Keratinocyte (primary cell): ENCODE results near the gene FAM210B. TPM values are rescaled to one million over a fixed set of nuclear protein-coding genes. Genes with fewer than 3 reads are reported as not detected.
A peak's percentile ranks its signal among the peaks of the same experiment; 100 is the strongest.

Experiments
- DNase-seq: peaks from one replicate; pipeline ENCODE4 v3.0.0-alpha.2; 2011; ENCODE audit warnings: low read depth, missing footprints, low spot score
- FAIRE-seq: peaks from 2 replicates; lab custom pipeline; 2011; peaks lifted over from hg19 to GRCh38; lab: Jason Lieb, UNC
- H2AFZ ChIP-seq: 2 replicates; pipeline ENCODE4 v1.6.0; 2012; ENCODE audit warnings: low read length, control low read depth, inconsistent platforms; ENCODE audit not compliant: control insufficient read depth
- H3K27ac ChIP-seq: 2 replicates; pipeline ENCODE4 v1.5.1; 2011; ENCODE audit warnings: low read length; ENCODE audit not compliant: control insufficient read depth, insufficient read depth
- H3K27me3 ChIP-seq: 3 replicates; pipeline ENCODE4 v1.6.0; 2011; ENCODE audit warnings: low read length; ENCODE audit not compliant: control insufficient read depth, insufficient read depth; ENCODE audit errors: extremely low read depth
- H3K36me3 ChIP-seq, 2 experiments: 2 replicates in 1 of 2; 3 replicates in 1 of 2; pipeline ENCODE4 v1.5.1; 2011; ENCODE audit warnings: low read length in 2 of 2, mild to moderate bottlenecking in 1 of 2; ENCODE audit not compliant: control insufficient read depth in 2 of 2, insufficient read depth in 2 of 2; ENCODE audit errors: extremely low read depth in 1 of 2
- H3K4me1 ChIP-seq: 3 replicates; pipeline ENCODE4 v1.5.1; 2011; ENCODE audit warnings: low read length; ENCODE audit not compliant: control insufficient read depth, insufficient read depth; ENCODE audit errors: extremely low read depth
- H3K4me2 ChIP-seq: 3 replicates; pipeline ENCODE4 v1.6.0; 2011; ENCODE audit warnings: low read depth, low read length; ENCODE audit not compliant: control insufficient read depth, insufficient read depth; ENCODE audit errors: extremely low read depth
- H3K4me3 ChIP-seq, 3 experiments: fragments of 200-600 bp in 1 of 3; sonication (generic) in 1 of 3; 2 replicates in 2 of 3; 3 replicates in 1 of 3; pipeline ENCODE4 v1.5.1; 2011 to 2016; ENCODE audit warnings: low read length in 3 of 3, mild to moderate bottlenecking in 3 of 3, control low read depth in 2 of 3, inconsistent platforms in 1 of 3, low read depth in 1 of 3, mixed read lengths in 1 of 3, mixed run types in 1 of 3, moderate library complexity in 1 of 3; ENCODE audit not compliant: control insufficient read depth in 2 of 3, insufficient read depth in 2 of 3; ENCODE audit errors: extremely low read depth in 1 of 3
- H3K79me2 ChIP-seq: 2 replicates; pipeline ENCODE4 v1.6.0; 2012; ENCODE audit warnings: low read length; ENCODE audit not compliant: control insufficient read depth, insufficient read depth
- H3K9ac ChIP-seq: 3 replicates; pipeline ENCODE4 v1.6.0; 2011; ENCODE audit warnings: low read length; ENCODE audit not compliant: control insufficient read depth, insufficient read depth; ENCODE audit errors: extremely low read depth
- H3K9me1 ChIP-seq: 3 replicates; pipeline ENCODE4 v1.6.0; 2011; ENCODE audit warnings: low read length; ENCODE audit not compliant: control insufficient read depth, insufficient read depth; ENCODE audit errors: extremely low read depth
- H3K9me3 ChIP-seq: 2 replicates; pipeline ENCODE4 v1.5.1; 2012; ENCODE audit warnings: low read depth, low read length; ENCODE audit not compliant: control insufficient read depth
- H4K20me1 ChIP-seq: 3 replicates; pipeline ENCODE4 v1.6.0; 2011; ENCODE audit warnings: low read length; ENCODE audit not compliant: control insufficient read depth, insufficient read depth; ENCODE audit errors: extremely low read depth
- EZH2 ChIP-seq: IDR thresholded peaks from one replicate; pipeline ENCODE4 v1.6.1; 2012; ENCODE audit warnings: inconsistent platforms, mild to moderate bottlenecking, low read length, moderate library complexity
- dilution Hi-C: fragments of 300-500 bp; cut with MboI; formaldehyde crosslinking; loops from one replicate; pipeline ENCODE4 v1.7.0; 2020; ENCODE audit warnings: low sequenced_read_pairs; ENCODE audit not compliant: extremely low pct_ligation_motif_present
- polyA plus RNA-seq, 5 experiments: library from polyadenylated mRNA; depleted of rRNA in 3 of 5; stranded (reverse) in 3 of 5; stranded (forward) in 1 of 5; unstranded in 1 of 5; fragments of >200 nt; gene quantifications; 1 replicate in 1 of 5; 2 replicates in 3 of 5; 3 replicates in 1 of 5; pipeline versions ENCODE4 v1.2.1 to v1.2.3, GENCODE V29; 2011 to 2012; ENCODE audit warnings: missing spikeins in 2 of 5, low read depth in 1 of 5, low replicate concordance in 1 of 5
- TF ChIP-seq, protein P1 (sequence below), 3 experiments: IDR thresholded peaks in 1 of 3; conservative IDR thresholded peaks in 1 of 3; optimal IDR thresholded peaks in 1 of 3; 2 replicates in 2 of 3; 3 replicates in 1 of 3; pipeline versions ENCODE3 to v1.5.1; 2011; ENCODE audit warnings: low read length in 3 of 3, mild to moderate bottlenecking in 3 of 3, moderate library complexity in 2 of 3, control low read depth in 1 of 3, inconsistent platforms in 1 of 3; ENCODE audit not compliant: insufficient read depth in 2 of 3; ENCODE audit errors: extremely low read depth in 1 of 3

FAM210B gene
- polyA plus RNA-seq, 1 donor (not counting 4 experiments of a cell fraction or from before 2014, with no cell fraction given): 34.5 TPM

DNA sequence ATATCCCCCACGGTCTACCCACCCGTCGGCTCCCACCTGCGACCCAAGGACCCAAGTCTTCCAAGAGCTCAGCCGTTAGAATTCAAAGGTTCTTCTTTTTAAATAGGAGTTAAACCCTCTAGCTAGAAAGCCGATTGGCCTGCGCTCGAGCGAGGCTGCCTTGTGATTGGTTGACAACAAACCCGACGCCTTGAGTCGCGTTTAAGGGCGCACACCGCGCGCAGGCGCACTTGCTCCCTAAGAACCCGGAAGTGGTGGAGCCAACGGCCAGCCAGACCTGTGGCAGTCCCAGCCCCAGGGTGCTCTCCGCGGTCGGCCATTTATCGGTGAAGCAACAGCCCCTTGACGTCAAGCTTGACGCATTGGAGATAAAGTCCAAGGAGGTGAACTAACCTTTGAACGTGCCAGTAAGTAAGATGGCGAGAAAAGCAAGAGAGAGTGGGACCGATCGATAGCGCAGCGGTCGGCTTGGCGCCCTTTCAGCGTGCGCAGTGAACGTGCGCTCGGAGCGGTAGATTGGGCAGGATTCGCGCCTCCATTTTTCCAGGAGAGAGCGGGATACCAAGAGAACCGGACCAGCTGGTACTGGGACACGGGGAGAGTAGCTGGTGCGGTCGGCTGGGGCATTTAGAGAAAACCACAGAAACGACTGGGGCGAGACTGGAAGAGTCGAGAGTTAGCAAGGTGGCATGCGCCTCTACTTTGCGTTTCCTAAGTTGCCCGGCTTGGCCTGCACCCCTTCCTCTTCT lies 33.5 kb downstream of the FAM210B start, which contains the start of the genes AURKA and CSTF1:
Gene AURKA, minus strand, starts transcription at position 84 of the 749 bp plus-strand sequence. CDS start 4,018 bp downstream, outside the sequence.
Gene CSTF1, plus strand, starts transcription at position 514 of the 749 bp plus-strand sequence. CDS start 2,908 bp downstream, outside the sequence.
- Histone ChIP-seq H3K9ac (peak within 1 kb of the TSS; percentile 91), H4K20me1 (no peaks in the 10 kb centered on the region), H3K4me1 (peaks cover 13% of the 10 kb centered on the region), H3K79me2 (peaks cover 71% of the 10 kb centered on the region), H3K9me3 (no peaks in the 10 kb centered on the region), H3K4me2 (peak within 1 kb of the TSS; percentile 95), H3K36me3 (peaks cover 9 to 21% of the 10 kb centered on the region in 2 experiments), H3K9me1 (no peaks in the 10 kb centered on the region), H3K27me3 (no peaks in the 10 kb centered on the region), H3K27ac (peak within 1 kb of the TSS; percentile 88), H3K4me3 (peak within 1 kb of the TSS; percentile 70 to 92 (median 90)), H2AFZ (peak within 1 kb of the TSS; percentile 98)
- FAIRE-seq (peak; percentile 36), DNase-seq (peak; percentile 96)
- dilution Hi-C loops: no loop called here
- no peak for TF ChIP-seq EZH2
- TF ChIP-seq, protein P1, sequence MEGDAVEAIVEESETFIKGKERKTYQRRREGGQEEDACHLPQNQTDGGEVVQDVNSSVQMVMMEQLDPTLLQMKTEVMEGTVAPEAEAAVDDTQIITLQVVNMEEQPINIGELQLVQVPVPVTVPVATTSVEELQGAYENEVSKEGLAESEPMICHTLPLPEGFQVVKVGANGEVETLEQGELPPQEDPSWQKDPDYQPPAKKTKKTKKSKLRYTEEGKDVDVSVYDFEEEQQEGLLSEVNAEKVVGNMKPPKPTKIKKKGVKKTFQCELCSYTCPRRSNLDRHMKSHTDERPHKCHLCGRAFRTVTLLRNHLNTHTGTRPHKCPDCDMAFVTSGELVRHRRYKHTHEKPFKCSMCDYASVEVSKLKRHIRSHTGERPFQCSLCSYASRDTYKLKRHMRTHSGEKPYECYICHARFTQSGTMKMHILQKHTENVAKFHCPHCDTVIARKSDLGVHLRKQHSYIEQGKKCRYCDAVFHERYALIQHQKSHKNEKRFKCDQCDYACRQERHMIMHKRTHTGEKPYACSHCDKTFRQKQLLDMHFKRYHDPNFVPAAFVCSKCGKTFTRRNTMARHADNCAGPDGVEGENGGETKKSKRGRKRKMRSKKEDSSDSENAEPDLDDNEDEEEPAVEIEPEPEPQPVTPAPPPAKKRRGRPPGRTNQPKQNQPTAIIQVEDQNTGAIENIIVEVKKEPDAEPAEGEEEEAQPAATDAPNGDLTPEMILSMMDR (optimal IDR thresholded peaks at IDR 0.05 in 1 of 3, IDR thresholded peaks at IDR 0.05 in 1 of 3, conservative IDR thresholded peaks at IDR 0.05 in 1 of 3; ENCODE audit: extremely low read depth in 1 of 3, insufficient read depth in 2 of 3, low read length in 3 of 3): no peak

DNA sequence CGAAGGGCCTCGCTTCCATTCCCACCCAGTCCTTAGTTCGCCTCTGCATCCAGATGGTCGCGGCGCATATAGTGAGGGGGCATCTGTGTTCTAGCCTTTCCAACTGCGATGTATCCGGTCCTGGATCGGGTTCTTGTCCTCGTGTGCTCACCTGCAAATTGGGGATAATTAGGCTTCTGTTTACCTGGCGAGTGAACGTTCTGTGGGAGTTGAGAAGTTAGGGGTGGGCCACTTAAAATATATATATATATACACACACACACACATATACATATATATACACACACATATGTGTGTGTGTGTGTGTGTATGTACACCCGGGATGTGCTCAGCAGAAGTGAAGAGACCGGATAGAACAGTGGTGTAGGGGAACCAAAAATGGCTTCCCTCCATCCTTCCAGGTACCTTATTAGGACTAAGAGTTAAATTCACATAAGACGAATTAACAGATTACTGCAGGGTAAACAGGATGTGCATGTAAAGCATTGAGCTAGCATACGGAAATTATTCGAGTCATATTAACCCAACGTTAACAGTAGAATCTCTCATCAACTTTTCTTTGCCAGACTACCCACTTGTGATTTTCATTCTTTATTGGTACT lies 34.2 kb downstream of the FAM210B start:
- Histone ChIP-seq H2AFZ (peak overlapping the region; percentile 91), H4K20me1 (no peaks in the 10 kb centered on the region), H3K4me2 (peak overlapping the region; percentile 75), H3K27me3 (no peaks in the 10 kb centered on the region), H3K79me2 (peaks cover 69% of the 10 kb centered on the region), H3K36me3 (peaks cover 9 to 23% of the 10 kb centered on the region in 2 experiments), H3K9ac (peak overlapping the region; percentile 91), H3K9me1 (no peaks in the 10 kb centered on the region), H3K27ac (peak overlapping the region; percentile 88), H3K4me1 (peaks cover 13% of the 10 kb centered on the region), H3K4me3 (peak overlapping the region; percentile 70 to 92 (median 90)), H3K9me3 (no peaks in the 10 kb centered on the region)
- FAIRE-seq: no peak
- dilution Hi-C loops: no loop called here
- DNase-seq: no peak
- TF ChIP-seq, protein P1 (optimal IDR thresholded peaks at IDR 0.05 in 1 of 3, IDR thresholded peaks at IDR 0.05 in 1 of 3, conservative IDR thresholded peaks at IDR 0.05 in 1 of 3; ENCODE audit: extremely low read depth in 1 of 3, insufficient read depth in 2 of 3, low read length in 3 of 3): no peak
